Right ventricle myocardium inferior (tissue), 1 donor: ENCODE data around the gene ANXA5. TPM values are rescaled to one million over a fixed set of nuclear protein-coding genes. Genes with fewer than 3 reads are reported as not detected.

Experiments used
- ATAC-seq: fragments of 200-7000 bp; cut with Tn5 transposase; one replicate; pipeline ENCODE4 v1.9.1; 2020; ENCODE audit warnings: mild to moderate bottlenecking, moderate library complexity
- DNase-seq: peaks from one replicate; pipeline ENCODE4 v3.0.0; 2021; ENCODE audit errors: missing footprints
- intact Hi-C: fragments of 100-400 bp; cut with DNase I; formaldehyde crosslinking; loops from one replicate; pipeline ENCODE4 v1.11.0; 2022
- total RNA-seq: library from RNA; stranded (reverse); fragmentation: NEBNext Ultra II Directional; extraction: Animal tissue kit (Norgen Biotek cat#: 25700); gene quantifications from one replicate; pipeline ENCODE4 v1.2.1, GENCODE V29; 2021
- donor health status: DM: no; HTN: yes; CAD: no; lungs with severe emphysema.

Gene ANXA5
- total RNA-seq, 1 donor from 2014 or later: 136 TPM

DNA sequence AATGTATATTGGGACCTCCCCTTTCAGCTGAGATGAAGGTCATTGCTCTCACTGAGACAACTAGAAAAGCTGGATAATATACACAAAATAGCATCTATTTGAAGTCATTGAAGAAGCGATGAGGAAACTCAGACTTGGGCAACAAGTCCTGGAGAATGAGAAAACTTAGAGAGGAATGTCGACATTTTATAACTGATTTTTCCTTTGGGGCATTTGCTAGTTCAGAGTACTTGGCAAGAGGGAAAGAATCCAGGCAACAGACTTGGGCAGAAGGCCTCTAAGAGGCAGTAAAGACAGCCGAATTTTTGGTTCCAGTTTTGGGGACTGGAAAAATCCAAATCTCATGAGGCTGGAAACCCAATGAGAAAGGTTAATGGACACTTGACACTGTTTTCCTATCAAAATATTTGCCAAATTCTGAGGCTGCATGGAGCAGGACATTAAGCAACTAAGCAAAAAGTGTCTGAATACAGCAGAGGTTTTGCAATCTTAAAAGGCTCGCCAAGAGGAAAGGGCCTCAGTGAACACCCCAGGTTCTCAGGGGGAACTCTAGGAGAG, 21.0 kb upstream of the ANXA5 start:
- DNase-seq (no peak), ATAC-seq (peak; percentile 96)
- intact Hi-C loops: no loop called here

DNA sequence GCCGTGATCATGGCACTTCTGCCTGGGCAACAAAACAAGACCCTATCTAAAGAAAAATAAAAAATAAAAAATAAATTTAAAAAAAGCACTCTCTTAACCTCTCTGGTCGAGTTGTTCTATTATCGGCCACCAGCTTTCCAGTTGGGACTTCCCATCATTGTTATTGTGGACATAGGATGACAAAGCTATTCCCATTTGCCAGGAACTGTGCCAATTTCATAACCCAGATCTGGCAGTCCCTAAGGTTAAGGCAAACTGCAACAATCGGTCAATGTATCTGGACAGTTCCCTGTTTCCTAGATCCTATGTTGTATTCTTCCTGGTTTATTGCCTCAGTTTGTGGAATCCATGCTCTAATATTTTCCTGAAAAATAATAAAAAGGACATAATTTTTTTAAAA, 17.8 kb upstream of the ANXA5 start:
- intact Hi-C loops: no loop called here

DNA sequence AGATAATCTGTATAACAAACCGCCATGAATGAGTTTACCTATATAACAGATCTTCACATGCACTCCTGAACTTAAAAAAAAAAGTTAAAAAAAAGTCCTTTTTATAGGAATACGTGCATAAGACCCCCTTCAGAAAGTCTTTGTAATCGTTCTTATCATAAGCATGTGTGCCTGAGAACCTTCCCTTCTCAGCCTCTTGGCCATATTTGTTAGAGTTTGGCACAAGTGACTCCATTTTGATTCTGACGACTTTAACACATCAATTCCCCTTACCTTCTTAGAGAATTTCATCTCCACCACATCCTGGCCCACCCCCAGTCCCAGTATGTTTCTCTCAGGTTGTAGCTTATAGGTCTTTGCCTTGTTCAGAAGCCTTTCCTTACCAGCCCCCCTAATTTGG, 16.0 kb upstream of the ANXA5 start:
- ATAC-seq: no peak
- intact Hi-C loops: no loop called here

More for the DNA sequence above, 17.8 kb upstream of the ANXA5 start:
- DNase-seq (no peak), ATAC-seq (no peak)

DNA sequence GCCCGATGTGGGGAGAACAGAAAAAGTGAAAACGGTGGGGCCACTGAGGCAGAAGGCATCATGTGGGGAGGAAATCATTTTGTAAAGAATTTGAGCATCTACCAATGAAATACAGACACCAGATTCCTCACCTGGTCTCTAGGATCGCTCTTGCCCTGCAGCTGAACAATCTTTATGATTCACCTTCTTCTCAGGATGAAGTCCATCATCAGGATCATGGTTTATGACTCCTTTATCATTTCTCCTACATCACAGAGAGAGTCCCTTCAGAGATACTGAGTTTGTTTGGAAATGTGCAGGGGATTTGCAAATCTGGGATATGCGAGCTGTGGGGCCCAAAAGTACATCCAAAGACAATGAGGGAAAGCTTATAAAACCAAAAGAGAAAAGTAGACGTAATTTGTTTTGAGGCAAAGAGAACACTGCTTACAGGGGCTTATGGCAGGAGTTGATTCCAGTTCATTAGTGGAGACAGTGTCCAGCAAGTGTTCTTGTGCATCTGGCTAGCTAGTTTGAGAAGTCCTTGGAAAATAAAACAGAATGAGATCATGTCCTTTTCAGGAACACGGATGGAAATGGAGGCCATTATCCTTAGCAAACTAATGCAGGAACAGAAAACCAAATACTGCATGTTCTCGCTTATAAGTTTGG, 15.3 kb upstream of the ANXA5 start:
- peak; percentile 68 for ATAC-seq
- intact Hi-C loops: no loop called here
- DNase-seq: no peak

More for the DNA sequence above, 16.0 kb upstream of the ANXA5 start:
- DNase-seq: no peak

DNA sequence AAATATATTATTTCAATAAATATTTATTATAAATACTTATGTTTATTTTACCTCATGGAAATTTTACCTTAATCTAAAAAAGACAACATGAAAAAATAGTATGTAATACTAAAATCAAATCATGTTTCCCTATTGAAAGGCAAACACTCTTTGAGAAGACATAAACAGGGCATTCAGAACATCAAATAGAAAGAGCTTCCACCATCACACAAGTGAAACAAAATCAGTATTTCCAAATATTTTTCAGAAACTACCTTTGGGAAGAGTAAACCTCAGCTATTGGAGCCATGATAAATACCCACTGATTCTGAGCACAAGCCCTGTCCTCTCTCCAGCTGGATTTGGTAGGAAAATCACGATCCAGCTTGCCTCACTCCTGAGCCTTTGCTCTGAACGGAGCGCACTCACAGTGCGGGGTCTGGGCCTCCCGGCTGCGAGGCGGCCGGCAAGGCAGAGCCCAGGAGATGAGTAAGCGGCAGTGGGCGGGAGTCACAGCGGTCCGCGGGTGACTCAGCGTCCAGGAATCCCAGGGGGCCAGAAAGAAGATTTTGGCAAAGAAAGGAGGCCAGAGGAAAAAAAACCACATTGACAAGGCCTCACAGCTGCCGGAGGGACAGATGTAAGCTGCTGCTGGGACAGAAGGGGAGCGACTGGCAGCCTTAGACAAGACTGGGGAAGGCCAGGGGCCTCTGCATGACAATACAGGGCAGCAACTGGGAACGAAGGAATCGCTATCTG, 14.7 kb upstream of the ANXA5 start:
- intact Hi-C loops: no loop called here
- DNase-seq (peak; percentile 92), ATAC-seq (peak; percentile 99)

DNA sequence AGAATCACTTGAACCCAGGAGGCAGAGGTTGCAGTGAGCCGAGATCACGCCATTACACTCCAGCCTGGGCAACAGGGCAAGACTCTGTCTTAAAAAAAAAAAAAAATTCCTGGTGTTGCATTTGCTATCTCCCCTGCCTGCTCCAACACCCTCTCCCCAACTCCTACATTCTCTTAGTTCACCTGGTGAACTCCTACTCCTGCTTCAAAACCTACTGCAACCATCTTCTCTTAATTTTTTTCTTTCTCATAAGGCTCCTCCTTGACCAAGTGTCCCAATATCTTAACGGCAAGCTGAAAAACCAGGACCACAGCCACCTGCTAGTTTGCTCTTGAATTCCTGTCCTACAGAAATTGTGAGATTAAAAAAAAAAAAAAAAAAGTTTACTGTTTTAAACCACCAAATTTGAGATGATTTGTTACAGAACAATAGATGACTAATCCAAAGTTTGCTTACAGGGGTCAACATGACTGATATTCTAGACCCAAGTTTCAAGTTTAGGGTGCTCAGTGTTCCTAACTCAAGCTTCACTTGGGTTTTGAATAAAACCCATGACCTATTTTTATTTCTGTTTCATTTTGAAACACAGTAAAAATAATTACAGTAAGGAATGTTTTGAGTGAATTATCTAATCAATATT, 13.1 kb upstream of the ANXA5 start:
- intact Hi-C loops: no loop called here
- DNase-seq: no peak
- no peak for ATAC-seq

DNA sequence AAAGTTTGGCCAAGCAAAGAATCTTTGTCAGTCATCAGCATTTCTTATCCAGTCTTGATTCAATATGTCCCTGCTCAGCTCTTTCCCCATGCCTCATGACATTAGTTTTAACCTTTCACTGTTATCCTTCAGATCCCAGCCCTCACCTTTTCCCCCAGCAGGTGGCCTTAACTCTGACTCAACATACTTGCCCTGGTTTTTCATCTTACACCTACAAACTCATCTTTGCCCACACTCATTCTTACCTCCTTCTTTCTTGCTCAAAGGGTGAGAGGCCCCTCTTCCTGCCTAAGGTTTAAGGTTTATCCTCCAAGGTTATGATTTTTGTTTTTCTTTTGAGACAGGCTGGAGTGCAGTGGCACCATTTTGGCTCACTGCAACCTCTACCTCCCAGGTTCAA, 10.6 kb upstream of the ANXA5 start:
- DNase-seq: no peak
- intact Hi-C loops: no loop called here
- ATAC-seq: no peak

DNA sequence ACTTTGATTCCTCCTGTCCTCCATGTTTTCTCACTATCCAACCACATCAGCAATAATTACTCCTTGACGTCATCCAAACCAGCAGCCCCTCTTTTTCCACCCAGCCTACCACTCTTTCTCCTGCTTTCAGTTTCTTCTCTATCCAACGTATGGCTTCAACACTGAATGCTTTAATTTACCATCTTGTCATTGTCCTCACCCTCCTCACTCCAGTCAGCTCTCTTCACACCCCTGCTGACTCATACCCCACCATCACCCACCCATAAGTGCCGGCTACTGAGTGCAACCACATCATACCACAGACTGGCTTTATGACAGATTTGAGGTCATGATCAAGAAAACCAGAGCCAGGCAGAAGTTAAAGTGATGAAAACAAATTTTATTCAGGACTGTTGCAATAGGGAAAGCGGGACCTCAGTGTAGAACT, 9.8 kb upstream of the ANXA5 start:
- DNase-seq: no peak
- intact Hi-C loops: no loop called here
- ATAC-seq: no peak

DNA sequence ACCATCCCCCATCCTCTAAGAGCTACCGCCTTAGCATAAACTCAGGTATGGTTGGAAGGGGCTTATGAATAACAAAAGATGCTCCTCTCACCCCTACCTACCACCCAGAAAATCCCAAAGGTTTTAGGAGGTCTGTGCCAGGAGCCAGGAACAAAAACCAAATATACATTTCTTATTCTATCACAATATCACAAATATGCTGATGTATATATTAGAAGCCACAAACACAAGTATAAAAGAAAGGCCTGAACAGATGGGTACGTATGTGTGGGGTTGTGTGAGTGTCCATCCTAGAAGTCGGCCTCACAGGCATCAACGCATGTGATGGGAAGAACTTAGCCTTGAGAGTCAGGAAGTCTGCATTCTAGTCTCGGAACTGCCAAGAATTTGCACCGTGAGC, 8.7 kb upstream of the ANXA5 start:
- DNase-seq: no peak
- intact Hi-C loops: no loop called here
- no peak for ATAC-seq

DNA sequence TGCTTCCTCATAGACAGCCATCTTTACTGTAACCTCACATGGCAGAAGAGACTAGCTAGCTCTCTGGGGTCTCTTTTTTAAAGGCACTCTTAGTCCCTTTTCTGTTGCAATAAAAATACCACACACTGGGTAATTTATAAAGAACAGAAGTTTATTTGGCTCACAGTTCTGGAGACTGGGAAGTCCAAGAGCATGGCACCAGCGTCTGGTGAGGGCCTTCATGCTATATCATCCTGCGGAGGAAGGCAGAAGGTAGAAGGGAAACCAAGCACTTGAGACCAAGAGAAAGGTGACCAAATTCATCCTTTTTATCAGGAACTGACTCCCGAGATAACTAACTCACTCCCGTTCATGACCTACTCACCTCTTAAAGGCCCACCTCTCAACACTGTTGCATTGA, 5.4 kb upstream of the ANXA5 start:
- no peak for DNase-seq
- ATAC-seq: no peak
- intact Hi-C loops: no loop called here

DNA sequence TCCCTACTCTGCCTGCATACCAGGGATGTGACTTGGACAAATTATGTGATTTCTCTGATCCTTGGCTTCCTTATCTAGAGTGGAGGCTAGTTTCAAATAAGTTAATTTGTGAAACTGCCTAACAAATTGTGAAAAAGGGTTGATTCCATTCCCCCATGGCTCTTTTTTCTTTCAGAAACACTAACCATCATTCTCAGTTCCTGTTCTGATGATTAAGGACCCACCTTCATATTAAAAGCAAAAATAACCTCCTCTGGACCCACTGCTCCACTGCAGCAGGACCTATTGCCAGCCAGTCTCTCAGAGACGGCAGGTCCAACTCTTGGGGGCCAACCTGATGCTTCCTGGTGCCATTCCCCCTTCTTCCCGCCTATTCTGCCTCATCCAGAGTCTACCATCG, 4.5 kb upstream of the ANXA5 start:
- ATAC-seq (no peak), DNase-seq (no peak)
- intact Hi-C loops: no loop called here

DNA sequence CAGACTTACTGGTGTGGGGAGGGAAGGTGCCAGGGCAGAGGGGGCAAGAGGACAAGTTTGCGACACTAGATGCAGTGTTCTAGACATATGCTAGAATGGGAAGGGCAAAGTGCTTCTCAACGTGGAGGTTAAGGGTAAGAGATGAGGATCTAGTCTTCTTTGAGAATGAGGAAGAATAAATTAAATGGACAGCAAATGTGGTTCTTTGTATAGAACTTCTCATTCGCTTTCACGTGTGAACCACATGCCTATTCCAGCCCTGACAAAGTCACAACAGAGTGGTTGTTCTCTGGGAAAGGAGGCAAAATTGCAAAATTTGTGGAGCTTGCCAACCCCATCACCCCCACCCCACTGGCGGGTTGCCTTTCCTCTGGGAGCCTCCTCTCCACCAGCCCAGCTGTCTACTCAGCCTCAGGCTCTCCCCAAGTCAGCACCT, 1.5 kb upstream of the ANXA5 start:
- no peak for DNase-seq
- ATAC-seq: peak; percentile 23
- intact Hi-C loops: loop anchor here (5.0 kb wide), 3 partner anchors 39 to 124 kb away; partner anchors contain the start of genes CCNA2 and EXOSC9

DNA sequence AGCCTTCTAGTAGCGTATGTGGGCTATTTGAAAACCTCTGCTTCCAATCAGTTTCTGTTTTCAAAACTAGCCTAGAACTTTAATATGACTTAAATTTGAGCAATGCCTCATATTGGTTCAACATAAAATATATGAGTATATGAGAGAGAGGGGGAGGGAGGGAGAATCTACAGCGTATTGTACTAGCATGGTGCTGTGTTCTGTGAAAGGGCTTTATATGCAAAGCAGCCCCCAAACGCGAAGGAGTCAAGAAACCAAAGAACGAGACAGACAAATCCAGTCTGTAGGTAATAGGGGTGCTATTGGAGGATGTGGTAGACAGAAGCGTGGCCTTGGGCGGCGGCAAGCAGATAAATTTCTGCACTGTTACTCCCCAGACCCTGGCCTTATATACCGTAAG, 784 bp upstream of the ANXA5 start:
- intact Hi-C loops: loop anchor here (5.0 kb wide), 3 partner anchors 40 to 125 kb away; partner anchors contain the start of genes CCNA2 and EXOSC9
- ATAC-seq: no peak
- no peak for DNase-seq

DNA sequence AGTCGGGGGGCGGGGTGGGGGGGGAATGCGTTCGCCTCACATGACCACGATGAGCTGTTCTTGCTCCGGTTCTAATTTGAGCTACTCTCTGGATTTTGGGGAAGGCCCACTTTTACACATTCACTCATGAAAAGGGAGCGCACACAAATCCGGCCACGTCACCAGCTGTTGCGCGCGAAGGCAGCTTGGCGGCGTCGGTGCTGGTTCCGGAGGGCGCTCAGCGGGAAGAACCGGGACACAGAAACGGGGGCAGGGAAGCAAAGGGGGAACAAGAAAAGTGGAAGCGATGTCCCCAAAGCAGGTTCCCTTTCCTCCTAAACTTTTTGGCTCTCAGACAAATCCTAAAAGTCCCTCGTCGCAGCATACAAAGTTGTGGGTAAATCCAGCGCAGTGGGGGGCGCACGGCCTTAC, 605 bp downstream of the ANXA5 start:
- intact Hi-C loops: loop anchor here (5.0 kb wide), 3 partner anchors 41 to 126 kb away; partner anchors contain the start of genes CCNA2 and EXOSC9
- ATAC-seq (peak; percentile 61), DNase-seq (peak; percentile 86)

DNA sequence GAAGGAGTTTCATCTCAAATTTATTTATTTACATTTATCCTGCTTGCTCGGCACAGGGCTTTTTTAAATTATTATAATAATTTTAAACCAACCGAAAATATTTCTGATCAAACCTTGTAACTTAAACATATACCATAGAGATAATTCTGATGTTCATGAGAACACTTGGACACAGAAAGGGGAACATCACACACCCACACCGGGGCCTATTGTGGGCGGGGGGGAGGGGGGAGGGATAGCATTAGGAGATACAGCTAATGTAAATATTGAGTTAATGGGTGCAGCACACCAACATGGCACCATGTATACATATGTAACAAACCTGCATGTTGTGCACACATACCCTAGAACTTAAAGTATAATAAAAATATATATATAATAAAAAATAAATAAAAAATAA, 2.9 kb downstream of the ANXA5 start:
- ATAC-seq: no peak
- intact Hi-C loops: no loop called here

DNA sequence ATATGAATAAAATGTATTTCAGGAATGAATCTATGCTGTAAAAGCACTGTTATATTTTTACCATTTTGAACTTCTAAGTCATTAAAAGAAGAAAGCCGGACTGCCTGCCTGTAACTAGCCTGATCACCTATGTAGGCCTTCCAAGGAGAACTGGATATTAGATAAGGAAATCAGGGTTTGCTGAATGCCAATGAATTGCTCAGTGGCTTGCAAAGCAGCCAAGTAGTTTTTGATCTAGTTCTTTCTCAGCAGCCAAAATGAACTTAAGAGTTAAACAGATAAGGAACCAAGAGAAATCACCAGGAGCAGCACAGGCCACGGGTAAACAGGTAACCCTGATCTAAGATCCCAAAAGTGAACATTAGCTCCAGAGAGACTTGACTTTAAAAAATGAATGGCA, 3.3 kb downstream of the ANXA5 start:
- intact Hi-C loops: no loop called here
- no peak for DNase-seq
- no peak for ATAC-seq

More for the DNA sequence above, 2.9 kb downstream of the ANXA5 start:
- DNase-seq: no peak

DNA sequence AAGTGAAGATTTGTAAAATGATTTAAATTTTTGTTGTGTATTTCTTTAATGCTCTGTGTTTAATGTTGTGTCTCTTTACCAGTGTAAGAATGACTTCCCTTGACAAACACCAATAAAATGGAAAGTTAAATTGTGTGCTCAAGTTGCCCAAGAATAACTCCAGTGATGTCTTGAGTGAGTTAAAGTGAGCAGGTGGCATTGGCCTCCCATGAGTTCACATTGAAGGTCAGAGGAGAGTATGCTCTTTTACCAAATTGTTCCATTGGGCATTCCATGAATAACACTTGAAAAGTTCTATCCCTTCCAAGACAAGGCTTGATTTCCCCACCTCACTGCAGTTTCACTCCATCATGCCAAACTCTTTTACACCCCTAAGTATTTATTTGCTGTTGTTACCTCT, 4.5 kb downstream of the ANXA5 start:
- DNase-seq (no peak), ATAC-seq (no peak)
- intact Hi-C loops: no loop called here

DNA sequence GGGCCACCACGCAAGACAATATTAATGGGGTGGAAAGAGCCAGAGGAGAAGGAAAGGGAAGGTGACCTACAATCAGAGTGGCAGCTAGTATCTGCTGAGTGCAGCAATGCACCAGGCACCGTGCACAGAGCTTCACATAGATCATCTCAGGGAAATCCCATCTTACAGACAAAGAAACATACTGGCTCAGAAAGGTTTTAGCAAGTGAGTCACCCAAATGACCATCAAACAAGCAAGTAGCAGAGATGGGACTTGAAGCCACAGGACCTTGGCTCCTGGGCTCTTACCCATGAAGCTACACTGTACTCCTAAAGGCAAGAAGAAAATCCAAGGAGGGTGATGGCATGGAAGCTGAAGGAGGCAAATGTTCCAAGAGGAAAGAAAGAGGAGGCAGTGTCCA, 6.8 kb downstream of the ANXA5 start:
- DNase-seq (no peak), ATAC-seq (no peak)
- intact Hi-C loops: no loop called here

DNA sequence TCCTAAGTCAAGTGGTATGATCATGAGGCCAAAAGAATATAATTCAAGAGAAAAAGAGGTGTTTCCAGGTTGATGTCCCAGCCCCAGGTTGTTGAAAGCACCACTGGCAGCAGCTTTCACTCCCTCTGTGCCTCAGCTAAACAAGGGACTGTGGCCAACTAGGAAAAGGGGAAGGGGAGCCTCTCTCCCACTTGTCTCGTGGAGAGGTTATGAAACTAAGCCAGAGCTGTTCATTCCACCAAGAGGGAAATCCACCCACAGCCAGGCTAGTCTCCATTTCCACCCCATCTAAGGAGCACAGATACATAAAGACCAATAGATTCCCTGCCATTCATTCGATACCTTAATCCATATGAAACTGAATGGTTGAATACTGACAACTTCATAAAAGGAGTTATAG, 8.1 kb downstream of the ANXA5 start:
- ATAC-seq (no peak), DNase-seq (no peak)
- intact Hi-C loops: loop anchor here (10.0 kb wide), 1 partner anchor 646 kb away; no protein-coding TSS in a partner anchor
